BLaER1 (cell line): ENCODE data around the gene TIMM29.
A peak's percentile ranks its signal among the peaks of the same experiment; 100 is the strongest.

Source experiments
- H3K27ac ChIP-seq: shearing (Covaris generic); formaldehyde crosslinking; 2 replicates; pipeline ENCODE4 v1.8.1; 2022
- H3K27me3 ChIP-seq: shearing (Covaris generic); formaldehyde crosslinking; 2 replicates; pipeline ENCODE4 v1.8.1; 2022
- H3K36me3 ChIP-seq: shearing (Covaris generic); formaldehyde crosslinking; 2 replicates; pipeline ENCODE4 v1.8.1; 2022
- H3K4me1 ChIP-seq: shearing (Covaris generic); formaldehyde crosslinking; 2 replicates; pipeline ENCODE4 v1.8.1; 2022
- H3K4me2 ChIP-seq: shearing (Covaris generic); formaldehyde crosslinking; 2 replicates; pipeline ENCODE4 v1.8.1; 2022
- H3K4me3 ChIP-seq: shearing (Covaris generic); formaldehyde crosslinking; 2 replicates; pipeline ENCODE4 v1.8.1; 2022
- H3K9ac ChIP-seq: shearing (Covaris generic); formaldehyde crosslinking; 2 replicates; pipeline ENCODE4 v1.8.1; 2022
- H3K9me3 ChIP-seq: shearing (Covaris generic); formaldehyde crosslinking; 2 replicates; pipeline ENCODE4 v1.8.1; 2022
- H4K20me1 ChIP-seq: shearing (Covaris generic); formaldehyde crosslinking; 2 replicates; pipeline ENCODE4 v1.8.1; 2022
- Cebpa-rat ChIP-seq: shearing (Covaris generic); IDR thresholded peaks from 2 replicates; pipeline ENCODE4 v1.8.1; 2022

Gene TIMM29

DNA sequence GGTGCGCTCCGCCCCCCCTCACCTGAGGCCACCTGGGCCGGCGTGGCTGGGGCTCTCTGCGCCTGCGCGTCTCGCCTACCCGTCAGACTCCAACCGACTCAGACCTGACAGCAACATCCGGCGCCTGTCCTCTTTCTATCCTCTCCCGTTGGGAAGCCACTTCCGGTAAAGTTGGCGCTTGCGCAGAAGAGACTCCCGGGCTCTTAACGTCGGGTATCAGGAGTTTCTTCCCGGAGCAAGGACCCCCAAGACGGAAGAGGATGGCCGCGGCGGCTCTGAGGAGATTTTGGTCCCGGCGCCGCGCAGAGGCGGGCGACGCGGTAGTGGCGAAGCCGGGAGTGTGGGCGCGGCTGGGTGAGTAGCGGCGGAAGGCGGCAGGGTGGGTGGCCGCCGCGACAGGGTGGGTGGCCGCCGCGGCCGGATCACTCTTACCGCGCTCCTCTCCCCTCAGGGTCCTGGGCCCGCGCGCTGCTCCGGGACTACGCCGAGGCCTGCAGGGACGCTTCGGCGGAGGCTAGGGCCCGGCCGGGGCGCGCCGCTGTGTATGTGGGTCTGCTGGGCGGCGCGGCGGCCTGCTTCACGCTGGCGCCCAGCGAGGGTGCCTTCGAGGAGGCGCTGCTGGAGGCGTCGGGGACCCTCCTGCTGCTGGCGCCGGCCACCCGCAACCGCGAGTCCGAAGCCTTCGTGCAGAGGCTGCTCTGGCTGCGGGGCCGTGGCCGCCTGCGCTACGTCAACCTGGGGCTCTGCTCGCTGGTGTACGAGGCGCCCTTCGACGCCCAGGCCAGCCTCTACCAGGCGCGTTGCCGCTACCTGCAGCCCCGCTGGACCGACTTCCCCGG lies at the start of gene TIMM29, which contains the start of gene YIPF2:
Gene TIMM29, plus strand, starts transcription at position 249 of the 839 bp plus-strand sequence. Its CDS starts 12 bp downstream, at position 261.
Gene YIPF2, minus strand, starts transcription at position 77 of the 839 bp plus-strand sequence. CDS start 229 bp downstream, outside the sequence.
- H3K36me3 ChIP-seq = peaks cover 51% of the 10 kb centered on the region
- H3K27ac ChIP-seq = peak within 1 kb of the TSS; percentile 90
- H3K4me2 ChIP-seq = peak within 1 kb of the TSS; percentile 100
- peak within 1 kb of the TSS; percentile 100 for H3K4me3 ChIP-seq
- no peak for TF ChIP-seq Cebpa-rat
- H3K9me3 ChIP-seq = no peaks in the 10 kb centered on the region
- peak within 1 kb of the TSS; percentile 94 for H3K9ac ChIP-seq
- no peaks in the 10 kb centered on the region for H3K27me3 ChIP-seq
- H3K4me1 ChIP-seq = peaks cover 26% of the 10 kb centered on the region
- peaks cover 55% of the 10 kb centered on the region for H4K20me1 ChIP-seq

DNA sequence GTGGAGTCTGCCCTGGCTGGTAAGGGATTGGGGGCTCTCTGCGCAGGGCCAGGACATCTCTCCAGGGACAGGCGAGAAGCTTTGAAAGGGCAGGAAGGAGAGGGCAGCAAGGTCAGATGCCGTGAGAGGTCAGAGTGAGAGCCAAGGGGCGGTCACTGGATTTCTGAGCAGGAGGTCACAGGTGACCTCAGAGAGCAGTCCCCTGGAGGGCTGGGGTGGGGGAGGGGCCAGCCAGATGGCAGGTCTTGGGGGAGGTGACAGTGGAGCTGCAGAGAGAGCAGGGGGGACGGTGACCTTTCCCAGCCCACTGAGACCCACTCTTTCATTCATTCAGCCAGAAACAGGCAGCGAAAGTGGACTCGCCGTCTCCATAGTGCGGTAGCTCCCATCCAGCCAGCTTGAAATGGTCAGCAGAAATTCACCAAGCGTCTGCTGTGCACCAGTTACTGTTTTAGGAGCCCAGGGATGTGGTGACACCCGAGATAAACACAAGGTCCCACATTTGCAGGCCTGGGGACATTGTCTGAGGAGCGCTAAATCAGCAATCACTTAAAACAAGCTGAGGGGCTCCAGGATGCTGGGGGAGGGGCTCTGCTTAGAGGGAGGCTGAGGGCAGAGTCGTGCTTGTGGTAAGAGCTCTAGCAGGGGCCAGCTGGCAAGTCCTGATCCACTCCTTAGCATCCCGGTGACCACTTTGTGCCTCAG lies 47.1 kb upstream of the TIMM29 start:
- H3K4me3 ChIP-seq = no peak overlapping the region
- H3K27me3 ChIP-seq = no peaks in the 10 kb centered on the region
- TF ChIP-seq Cebpa-rat = no peak
- peaks cover 62% of the 10 kb centered on the region for H3K36me3 ChIP-seq
- H3K9me3 ChIP-seq = no peaks in the 10 kb centered on the region
- H3K27ac ChIP-seq = peak overlapping the region; percentile 31; the same call in 1 of the 2 replicates
- peak overlapping the region; percentile 54; the same call in 1 of the 2 replicates for H3K9ac ChIP-seq
- peak overlapping the region; percentile 90 for H3K4me2 ChIP-seq
- peaks cover 100% of the 10 kb centered on the region for H4K20me1 ChIP-seq
- H3K4me1 ChIP-seq = peaks cover 72% of the 10 kb centered on the region

DNA sequence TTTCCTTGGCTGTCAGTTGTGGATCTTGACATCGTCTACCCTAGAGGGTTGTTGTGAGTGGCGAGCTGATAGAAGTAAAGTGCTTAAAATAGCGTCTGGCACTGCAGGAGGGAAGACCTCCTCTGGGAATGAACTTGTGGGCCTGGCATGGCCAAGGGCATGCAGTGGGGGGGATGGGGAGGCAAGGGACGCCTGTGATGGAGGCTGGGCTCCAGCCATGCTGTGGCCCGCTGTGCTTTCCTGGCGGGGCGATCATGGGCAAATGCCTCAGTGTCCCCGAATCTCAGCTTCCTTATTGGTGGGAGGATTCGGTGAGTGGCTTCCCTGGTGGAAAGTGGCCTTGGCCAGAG lies 46.5 kb upstream of the TIMM29 start:
- H3K9me3 ChIP-seq = no peaks in the 10 kb centered on the region
- H3K27ac ChIP-seq = peak overlapping the region; percentile 31; the same call in 1 of the 2 replicates
- H3K27me3 ChIP-seq = no peaks in the 10 kb centered on the region
- H3K4me1 ChIP-seq = peaks cover 72% of the 10 kb centered on the region
- H3K4me2 ChIP-seq = peak overlapping the region; percentile 90
- H4K20me1 ChIP-seq = peaks cover 100% of the 10 kb centered on the region
- no peak for TF ChIP-seq Cebpa-rat
- 0 out of 2 replicates have a peak overlapping the region, but pooled peaks have one; percentile 54 for H3K9ac ChIP-seq
- peaks cover 58% of the 10 kb centered on the region for H3K36me3 ChIP-seq
- no peak overlapping the region for H3K4me3 ChIP-seq

DNA sequence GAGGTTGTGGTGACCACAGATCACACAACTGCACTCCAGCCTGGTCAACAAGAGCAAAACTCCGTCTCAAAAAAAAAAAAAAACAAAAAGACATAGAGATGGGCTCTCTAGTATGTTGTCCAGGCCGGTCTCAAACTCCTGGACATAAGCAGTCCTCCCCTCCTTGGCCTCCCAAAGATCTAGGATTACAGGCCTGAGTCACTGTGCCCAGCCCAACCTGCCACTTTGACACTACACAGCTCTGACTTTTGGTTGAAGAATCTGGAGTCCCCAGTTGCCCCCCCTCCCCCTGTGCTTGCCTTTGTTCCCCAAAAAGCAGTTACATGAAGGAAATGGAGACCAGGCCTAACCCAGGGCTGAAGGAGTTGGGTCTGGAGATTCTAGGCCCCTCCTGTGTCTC lies 44.3 kb upstream of the TIMM29 start:
- Histone ChIP-seq H3K4me3 (no peak overlapping the region), H3K36me3 (peaks cover 67% of the 10 kb centered on the region), H3K27me3 (no peaks in the 10 kb centered on the region), H3K4me2 (no peak overlapping the region), H3K4me1 (peaks cover 63% of the 10 kb centered on the region), H3K27ac (0 out of 2 replicates have a peak overlapping the region, but pooled peaks have one; percentile 30), H3K9ac (no peak overlapping the region), H3K9me3 (no peaks in the 10 kb centered on the region), H4K20me1 (peaks cover 100% of the 10 kb centered on the region)
- no peak for TF ChIP-seq Cebpa-rat

DNA sequence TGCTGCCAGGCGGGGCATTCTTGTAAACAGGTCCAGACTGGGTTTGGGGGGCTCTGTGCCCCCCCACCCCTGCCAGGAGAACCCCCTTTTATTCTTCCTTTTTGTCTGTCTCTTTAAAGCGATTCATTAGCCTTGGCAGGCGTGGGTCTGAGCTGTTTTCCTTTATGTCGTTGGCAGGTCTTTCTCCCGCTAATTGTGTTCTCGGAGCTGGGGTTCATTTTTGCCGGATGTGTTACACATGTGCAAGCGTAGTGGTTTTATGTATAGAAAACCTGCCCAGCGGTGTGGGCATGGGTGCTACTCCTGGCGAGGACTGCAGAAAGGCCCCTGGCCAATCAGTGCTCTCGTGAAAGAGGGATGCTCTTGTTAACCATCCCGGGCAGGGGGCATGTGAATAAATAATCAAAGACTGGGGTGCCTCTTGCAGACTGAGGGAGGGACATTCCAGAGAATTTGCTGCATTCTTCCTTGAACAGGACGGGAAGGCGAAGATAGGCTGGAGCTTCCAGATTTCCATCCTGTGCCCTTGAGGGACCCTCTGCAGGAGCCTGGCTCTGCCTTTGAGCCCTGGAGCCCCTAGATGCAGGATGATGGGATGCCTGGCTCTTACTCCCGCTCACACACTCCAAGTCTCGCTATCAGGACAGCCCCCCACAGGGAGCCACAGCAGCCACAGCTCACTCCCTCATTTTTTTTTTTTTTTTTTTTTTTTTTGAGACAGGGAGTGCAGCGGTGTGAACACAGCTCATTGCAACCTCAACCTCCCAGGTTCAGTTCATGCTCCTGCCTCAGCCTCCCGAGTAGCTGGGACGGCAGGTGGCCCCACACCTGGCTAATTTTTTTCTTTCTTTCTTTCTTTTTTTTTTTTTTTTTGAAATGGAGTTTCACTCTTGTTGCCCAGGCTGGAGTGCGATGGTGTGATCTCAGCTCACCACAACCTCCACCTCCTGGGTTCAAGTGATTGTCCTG lies 43.1 kb upstream of the TIMM29 start:
- TF ChIP-seq Cebpa-rat = no peak
- Histone ChIP-seq H3K27ac (no peak overlapping the region), H3K4me3 (no peak overlapping the region), H3K4me1 (peaks cover 51% of the 10 kb centered on the region), H3K36me3 (peaks cover 60% of the 10 kb centered on the region), H4K20me1 (peaks cover 100% of the 10 kb centered on the region), H3K9me3 (no peaks in the 10 kb centered on the region), H3K9ac (no peak overlapping the region), H3K27me3 (no peaks in the 10 kb centered on the region), H3K4me2 (no peak overlapping the region)

DNA sequence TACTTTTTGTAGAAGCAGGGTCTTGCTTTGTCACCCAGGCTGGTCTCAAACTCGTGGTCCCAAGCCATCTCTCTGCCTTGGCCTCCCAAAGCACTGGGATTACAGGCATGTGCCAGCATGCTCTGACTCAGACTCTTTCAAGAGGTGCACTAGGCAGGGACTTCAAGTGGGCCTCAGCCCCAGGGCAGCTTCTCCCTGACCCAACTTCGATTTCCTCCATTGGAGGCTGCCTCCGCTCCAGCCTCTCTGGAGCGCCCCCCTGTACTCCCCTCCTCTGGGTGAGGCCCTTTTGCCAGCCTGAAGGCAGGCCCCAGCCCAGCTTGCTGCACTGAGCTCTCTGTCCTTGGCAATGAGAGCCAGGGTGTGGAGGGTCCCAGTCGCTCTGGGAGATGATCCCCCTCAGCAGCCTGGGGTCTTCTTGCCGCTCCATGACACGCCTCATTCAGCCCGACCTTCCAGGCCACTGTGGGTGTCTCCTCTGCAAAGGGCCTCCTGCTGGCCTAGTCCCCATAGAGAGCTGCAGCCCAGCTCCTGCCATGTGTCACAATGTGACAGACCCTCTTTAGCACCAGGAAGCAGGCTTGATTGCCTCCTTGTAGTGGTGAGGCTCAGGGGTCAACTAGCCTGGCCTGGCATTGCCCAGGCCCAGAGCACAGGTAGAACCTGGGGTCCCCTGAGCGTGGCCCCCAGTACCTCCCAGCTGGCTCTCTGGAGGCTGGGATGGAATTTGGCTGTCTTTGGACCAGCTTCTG lies 40.8 kb upstream of the TIMM29 start:
- Histone ChIP-seq H3K27ac (peak overlapping the region; percentile 44; the same call in 1 of the 2 replicates), H3K9ac (peak overlapping the region; percentile 33; the same call in 1 of the 2 replicates), H3K4me2 (no peak overlapping the region), H3K4me3 (no peak overlapping the region), H3K9me3 (no peaks in the 10 kb centered on the region), H3K36me3 (peaks cover 55% of the 10 kb centered on the region), H3K4me1 (peaks cover 31% of the 10 kb centered on the region), H3K27me3 (no peaks in the 10 kb centered on the region), H4K20me1 (peaks cover 100% of the 10 kb centered on the region)
- no peak for TF ChIP-seq Cebpa-rat

DNA sequence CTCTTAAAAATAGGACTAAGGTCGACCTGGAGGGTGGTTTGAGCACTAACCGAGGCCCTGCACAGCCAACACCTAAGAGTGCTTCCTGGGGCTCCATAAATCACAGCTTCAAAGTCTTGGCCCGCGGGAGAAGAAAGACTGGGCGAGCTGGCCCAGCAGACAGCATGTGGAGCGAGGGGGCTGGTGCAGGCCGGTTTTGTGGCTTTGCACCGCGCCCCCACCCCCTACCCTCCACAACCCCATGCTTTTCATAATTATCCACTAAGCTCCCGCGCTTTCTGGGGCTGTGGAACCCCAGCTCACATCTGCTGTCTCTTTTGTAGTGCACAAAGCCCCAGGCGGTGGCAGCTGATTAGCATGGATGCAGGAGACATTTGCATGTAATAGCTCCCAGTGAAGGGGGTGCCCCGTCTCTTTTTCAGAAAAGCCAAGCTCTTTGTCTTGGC lies 40.2 kb upstream of the TIMM29 start:
- Histone ChIP-seq H3K4me1 (peaks cover 31% of the 10 kb centered on the region), H3K27me3 (no peaks in the 10 kb centered on the region), H4K20me1 (peaks cover 100% of the 10 kb centered on the region), H3K4me3 (no peak overlapping the region), H3K4me2 (no peak overlapping the region), H3K36me3 (peaks cover 49% of the 10 kb centered on the region), H3K9me3 (no peaks in the 10 kb centered on the region), H3K9ac (peak overlapping the region; percentile 33; the same call in 1 of the 2 replicates), H3K27ac (peak overlapping the region; percentile 44; the same call in 1 of the 2 replicates)
- no peak for TF ChIP-seq Cebpa-rat

DNA sequence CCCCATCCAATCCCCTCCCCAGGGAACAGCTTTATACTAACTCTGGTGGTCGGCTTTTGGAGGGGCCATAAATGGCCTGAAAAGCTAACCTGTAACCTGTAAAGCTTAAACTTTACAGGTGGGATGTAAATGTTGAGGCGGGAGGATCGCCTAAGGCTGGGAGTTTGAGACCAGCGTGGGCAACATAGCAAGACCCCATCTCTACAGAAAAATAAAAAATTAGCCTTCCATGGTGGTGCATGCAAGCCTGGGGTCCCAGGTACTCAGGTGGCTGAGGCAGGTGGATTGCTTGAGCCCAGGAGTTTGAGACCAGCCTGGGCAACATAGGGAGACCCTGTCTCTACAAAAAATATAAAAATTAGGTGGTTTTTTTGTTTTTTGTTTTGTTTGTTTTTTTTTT lies 38.7 kb upstream of the TIMM29 start:
- H4K20me1 ChIP-seq = peaks cover 100% of the 10 kb centered on the region
- H3K27ac ChIP-seq = no peak overlapping the region
- H3K27me3 ChIP-seq = no peaks in the 10 kb centered on the region

More for the DNA sequence above, 38.7 kb upstream of the TIMM29 start:
- no peak overlapping the region for H3K4me2 ChIP-seq
- no peak overlapping the region for H3K4me3 ChIP-seq
- H3K9me3 ChIP-seq = no peaks in the 10 kb centered on the region
- TF ChIP-seq Cebpa-rat = no peak
- H3K4me1 ChIP-seq = peaks cover 34% of the 10 kb centered on the region
- no peak overlapping the region for H3K9ac ChIP-seq
- H3K36me3 ChIP-seq = peaks cover 63% of the 10 kb centered on the region
